Liver (tissue), 9 donors: Measurements from ENCODE around the gene ASIC2. TPM values are rescaled to one million over a fixed set of nuclear protein-coding genes. Genes with fewer than 3 reads are reported as not detected.

Experiments
- DNase-seq: peaks from one replicate; pipeline ENCODE4 v3.0.0-alpha.2; 2017; ENCODE audit warnings: low spot score
- H3K27ac ChIP-seq, 2 donors: one replicate each; pipeline ENCODE4 v1.7.0; 2013; ENCODE audit warnings: inconsistent platforms in 2 of 2, low read length in 2 of 2, control low read depth in 1 of 2, low read depth in 1 of 2, mild to moderate bottlenecking in 1 of 2
- H3K27me3 ChIP-seq, 4 donors: one replicate each; pipeline versions ENCODE4 v1.6.1 to v1.7.0; 2013; ENCODE audit warnings: low read length in 3 of 4, inconsistent platforms in 1 of 4, mild to moderate bottlenecking in 1 of 4, moderate library complexity in 1 of 4; ENCODE audit not compliant: control insufficient read depth in 4 of 4, insufficient read depth in 4 of 4
- H3K36me3 ChIP-seq, 4 donors: one replicate each; pipeline versions ENCODE4 v1.6.1 to v1.7.0; 2013; ENCODE audit warnings: low read length in 3 of 4, mild to moderate bottlenecking in 3 of 4, low read depth in 1 of 4, moderate library complexity in 1 of 4; ENCODE audit not compliant: control insufficient read depth in 4 of 4, insufficient read depth in 3 of 4
- H3K4me1 ChIP-seq, 4 donors: one replicate each; pipeline versions ENCODE4 v1.6.1 to v1.7.0; 2013; ENCODE audit warnings: low read length in 3 of 4, mild to moderate bottlenecking in 3 of 4, moderate library complexity in 1 of 4; ENCODE audit not compliant: control insufficient read depth in 4 of 4, insufficient read depth in 4 of 4
- H3K4me3 ChIP-seq, 3 donors: one replicate each; pipeline versions ENCODE4 v1.6.1 to v1.7.0; 2013; ENCODE audit warnings: low read length in 3 of 3, control low read depth in 1 of 3, low read depth in 1 of 3, mild to moderate bottlenecking in 1 of 3
- H3K9ac ChIP-seq, 2 donors: one replicate each; pipeline ENCODE4 v1.7.0; 2013; ENCODE audit warnings: low read length in 2 of 2, mild to moderate bottlenecking in 2 of 2, moderate library complexity in 2 of 2, control low read depth in 1 of 2, low read depth in 1 of 2
- H3K9me3 ChIP-seq, 4 donors: one replicate each; pipeline versions ENCODE4 v1.6.1 to v1.7.0; 2013; ENCODE audit warnings: low read length in 3 of 4; ENCODE audit not compliant: control insufficient read depth in 4 of 4
- EGR1 ChIP-seq, 2 donors: IDR thresholded peaks; 2 replicates each; pipeline ENCODE4 v1.6.1; 2016 to 2018; ENCODE audit warnings: antibody characterized with exemption in 2 of 2, low read depth in 2 of 2
- FOXA1 ChIP-seq: IDR thresholded peaks from 2 replicates; pipeline ENCODE4 v1.6.1; 2016; ENCODE audit warnings: antibody characterized with exemption
- FOXA2 ChIP-seq: IDR thresholded peaks from 2 replicates; pipeline ENCODE4 v1.6.1; 2016; ENCODE audit warnings: antibody characterized with exemption
- GABPA ChIP-seq, 2 donors: IDR thresholded peaks in 1 of 2; conservative IDR thresholded peaks in 1 of 2; 2 replicates each; pipeline ENCODE4 v1.6.1; 2016; ENCODE audit warnings: antibody characterized with exemption in 2 of 2, mild to moderate bottlenecking in 1 of 2, moderate library complexity in 1 of 2
- HNF4A ChIP-seq, 2 donors: conservative IDR thresholded peaks; 2 replicates each; pipeline ENCODE4 v1.6.1; 2016; ENCODE audit warnings: antibody characterized with exemption in 2 of 2, mild to moderate bottlenecking in 2 of 2
- HNF4G ChIP-seq: IDR thresholded peaks from 2 replicates; pipeline ENCODE4 v1.6.1; 2016; ENCODE audit warnings: antibody characterized with exemption
- JUND ChIP-seq, 2 donors: IDR thresholded peaks; 2 replicates each; pipeline ENCODE4 v1.6.1; 2016; ENCODE audit warnings: antibody characterized with exemption in 2 of 2
- NR2F2 ChIP-seq: IDR thresholded peaks from 2 replicates; pipeline ENCODE4 v1.6.1; 2016; ENCODE audit warnings: antibody characterized with exemption
- RAD21 ChIP-seq, 2 donors: IDR thresholded peaks; 2 replicates each; pipeline ENCODE4 v1.6.1; 2016; ENCODE audit warnings: antibody characterized with exemption in 2 of 2, mild to moderate bottlenecking in 2 of 2
- RXRA ChIP-seq, 2 donors: IDR thresholded peaks; 2 replicates each; pipeline ENCODE4 v1.6.1; 2017 to 2018; ENCODE audit warnings: antibody characterized with exemption in 2 of 2, mild to moderate bottlenecking in 1 of 2
- SP1 ChIP-seq: IDR thresholded peaks from 2 replicates; pipeline ENCODE4 v1.6.1; 2018; ENCODE audit warnings: antibody characterized with exemption, mild to moderate bottlenecking
- TAF1 ChIP-seq: conservative IDR thresholded peaks from 2 replicates; pipeline ENCODE4 v1.6.1; 2016; ENCODE audit warnings: antibody characterized with exemption, mild to moderate bottlenecking
- YY1 ChIP-seq: IDR thresholded peaks from 2 replicates; pipeline ENCODE4 v1.6.1; 2016; ENCODE audit warnings: antibody characterized with exemption, mild to moderate bottlenecking
- WGBS: extraction: QIAGEN DNeasy Blood & Tissue Kit; methylation state at CpG from one replicate; pipeline ENCODE4 v1.1.7; 2013; 5-methylcytosine and 5-hydroxymethylcytosine counted together
- polyA plus RNA-seq, 2 donors: library from polyadenylated mRNA; stranded (reverse) in 1 of 2; unstranded in 1 of 2; fragments of 200-250 nt in 1 of 2; fragments of >200 nt in 1 of 2; fragmentation: Nextera tagmentation in 1 of 2; extraction: Ambion mirVana in 1 of 2; gene quantifications; one replicate each; pipeline versions ENCODE4 v1.2.1 to v1.2.3, GENCODE V29; 2013 to 2015
- total RNA-seq, 2 donors: library from RNA; depleted of rRNA; stranded (reverse); fragments of >200 nt; gene quantifications; one replicate each; pipeline ENCODE4 v1.2.3, GENCODE V29; 2014
- TF ChIP-seq, protein P1 (sequence below): IDR thresholded peaks from 2 replicates; pipeline ENCODE4 v1.6.1; 2016; ENCODE audit warnings: antibody characterized with exemption, mild to moderate bottlenecking
- TF ChIP-seq, protein P2 (sequence below): IDR thresholded peaks from 2 replicates; pipeline ENCODE4 v1.6.1; 2016; ENCODE audit warnings: antibody characterized with exemption
- TF ChIP-seq, protein P3 (sequence below): IDR thresholded peaks from 2 replicates; pipeline ENCODE4 v1.6.1; 2016; ENCODE audit warnings: antibody characterized with exemption
- TF ChIP-seq, protein P4 (sequence below): IDR thresholded peaks from 2 replicates; pipeline ENCODE4 v1.6.1; 2016; ENCODE audit warnings: antibody characterized with exemption
- TF ChIP-seq, protein P5 (sequence below): fragments of 150-350 bp; IDR thresholded peaks from 2 replicates; pipeline ENCODE4 v1.5.1; 2017; ENCODE audit warnings: improper control_type of control experiment, low read depth, low read length; ENCODE audit not compliant: missing input control
- donor health status: healthy.
- donor health status: healthy.
- donor health status: healthy.
- donor health status: healthy.
- donor health status: healthy.

The ASIC2 gene
- total and polyA plus RNA-seq, 4 donors: under 0.01 TPM; not detected in 3

DNA sequence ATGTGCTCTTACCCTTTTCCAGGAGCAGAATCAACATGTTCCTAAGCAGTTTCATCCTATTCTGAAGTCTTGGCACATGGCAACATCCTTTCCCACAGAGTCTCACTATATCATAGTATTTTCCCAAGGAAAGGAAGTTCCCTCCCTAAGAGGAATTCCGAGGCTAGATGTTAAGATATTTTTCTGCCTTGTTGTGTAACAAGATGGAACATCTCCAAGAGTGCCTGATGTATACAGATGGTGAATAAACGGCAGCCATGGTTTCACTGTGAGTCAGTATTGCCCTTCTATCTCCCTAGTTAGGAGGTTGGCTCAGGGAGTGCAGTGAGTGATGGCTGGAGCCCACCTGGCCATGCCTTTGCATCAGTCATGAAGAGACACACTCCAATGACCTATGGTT lies 253.2 kb downstream of the ASIC2 start:
- Histone ChIP-seq H3K4me1 (no peaks in the 10 kb centered on the region), H3K9me3 (no peaks in the 10 kb centered on the region), H3K4me3 (no peak overlapping the region), H3K27me3 (peaks cover 0 to 4% (median 2%) of the 10 kb centered on the region in 4 donors), H3K36me3 (no peaks in the 10 kb centered on the region), H3K9ac (no peak overlapping the region), H3K27ac (no peak overlapping the region)
- DNase-seq: no peak
- 33% methylated on average over 2 of the region's 2 CpGs for WGBS
- TF ChIP-seq, protein P1, sequence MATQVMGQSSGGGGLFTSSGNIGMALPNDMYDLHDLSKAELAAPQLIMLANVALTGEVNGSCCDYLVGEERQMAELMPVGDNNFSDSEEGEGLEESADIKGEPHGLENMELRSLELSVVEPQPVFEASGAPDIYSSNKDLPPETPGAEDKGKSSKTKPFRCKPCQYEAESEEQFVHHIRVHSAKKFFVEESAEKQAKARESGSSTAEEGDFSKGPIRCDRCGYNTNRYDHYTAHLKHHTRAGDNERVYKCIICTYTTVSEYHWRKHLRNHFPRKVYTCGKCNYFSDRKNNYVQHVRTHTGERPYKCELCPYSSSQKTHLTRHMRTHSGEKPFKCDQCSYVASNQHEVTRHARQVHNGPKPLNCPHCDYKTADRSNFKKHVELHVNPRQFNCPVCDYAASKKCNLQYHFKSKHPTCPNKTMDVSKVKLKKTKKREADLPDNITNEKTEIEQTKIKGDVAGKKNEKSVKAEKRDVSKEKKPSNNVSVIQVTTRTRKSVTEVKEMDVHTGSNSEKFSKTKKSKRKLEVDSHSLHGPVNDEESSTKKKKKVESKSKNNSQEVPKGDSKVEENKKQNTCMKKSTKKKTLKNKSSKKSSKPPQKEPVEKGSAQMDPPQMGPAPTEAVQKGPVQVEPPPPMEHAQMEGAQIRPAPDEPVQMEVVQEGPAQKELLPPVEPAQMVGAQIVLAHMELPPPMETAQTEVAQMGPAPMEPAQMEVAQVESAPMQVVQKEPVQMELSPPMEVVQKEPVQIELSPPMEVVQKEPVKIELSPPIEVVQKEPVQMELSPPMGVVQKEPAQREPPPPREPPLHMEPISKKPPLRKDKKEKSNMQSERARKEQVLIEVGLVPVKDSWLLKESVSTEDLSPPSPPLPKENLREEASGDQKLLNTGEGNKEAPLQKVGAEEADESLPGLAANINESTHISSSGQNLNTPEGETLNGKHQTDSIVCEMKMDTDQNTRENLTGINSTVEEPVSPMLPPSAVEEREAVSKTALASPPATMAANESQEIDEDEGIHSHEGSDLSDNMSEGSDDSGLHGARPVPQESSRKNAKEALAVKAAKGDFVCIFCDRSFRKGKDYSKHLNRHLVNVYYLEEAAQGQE: no peak
- TF ChIP-seq YY1: no peak
- TF ChIP-seq NR2F2: no peak
- TF ChIP-seq SP1: no peak
- TF ChIP-seq, protein P2, sequence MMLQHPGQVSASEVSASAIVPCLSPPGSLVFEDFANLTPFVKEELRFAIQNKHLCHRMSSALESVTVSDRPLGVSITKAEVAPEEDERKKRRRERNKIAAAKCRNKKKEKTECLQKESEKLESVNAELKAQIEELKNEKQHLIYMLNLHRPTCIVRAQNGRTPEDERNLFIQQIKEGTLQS: no peak
- TF ChIP-seq HNF4G: no peak
- no peak for TF ChIP-seq FOXA2
- TF ChIP-seq RAD21 (IDR thresholded peaks at IDR 0.05): no peak
- TF ChIP-seq RXRA (IDR thresholded peaks at IDR 0.05): no peak
- no peak for TF ChIP-seq HNF4A (conservative IDR thresholded peaks at IDR 0.05)
- no peak for TF ChIP-seq GABPA (IDR thresholded peaks at IDR 0.05 in 1 of 2, conservative IDR thresholded peaks at IDR 0.05 in 1 of 2)
- TF ChIP-seq JUND (IDR thresholded peaks at IDR 0.05): no peak
- TF ChIP-seq, protein P3, sequence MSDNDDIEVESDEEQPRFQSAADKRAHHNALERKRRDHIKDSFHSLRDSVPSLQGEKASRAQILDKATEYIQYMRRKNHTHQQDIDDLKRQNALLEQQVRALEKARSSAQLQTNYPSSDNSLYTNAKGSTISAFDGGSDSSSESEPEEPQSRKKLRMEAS: no peak
- no peak for TF ChIP-seq FOXA1
- TF ChIP-seq, protein P4, sequence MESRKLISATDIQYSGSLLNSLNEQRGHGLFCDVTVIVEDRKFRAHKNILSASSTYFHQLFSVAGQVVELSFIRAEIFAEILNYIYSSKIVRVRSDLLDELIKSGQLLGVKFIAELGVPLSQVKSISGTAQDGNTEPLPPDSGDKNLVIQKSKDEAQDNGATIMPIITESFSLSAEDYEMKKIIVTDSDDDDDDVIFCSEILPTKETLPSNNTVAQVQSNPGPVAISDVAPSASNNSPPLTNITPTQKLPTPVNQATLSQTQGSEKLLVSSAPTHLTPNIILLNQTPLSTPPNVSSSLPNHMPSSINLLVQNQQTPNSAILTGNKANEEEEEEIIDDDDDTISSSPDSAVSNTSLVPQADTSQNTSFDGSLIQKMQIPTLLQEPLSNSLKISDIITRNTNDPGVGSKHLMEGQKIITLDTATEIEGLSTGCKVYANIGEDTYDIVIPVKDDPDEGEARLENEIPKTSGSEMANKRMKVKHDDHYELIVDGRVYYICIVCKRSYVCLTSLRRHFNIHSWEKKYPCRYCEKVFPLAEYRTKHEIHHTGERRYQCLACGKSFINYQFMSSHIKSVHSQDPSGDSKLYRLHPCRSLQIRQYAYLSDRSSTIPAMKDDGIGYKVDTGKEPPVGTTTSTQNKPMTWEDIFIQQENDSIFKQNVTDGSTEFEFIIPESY: no peak
- no peak for TF ChIP-seq TAF1
- TF ChIP-seq EGR1 (IDR thresholded peaks at IDR 0.05; ENCODE audit: low read depth in 2 of 2): no peak
- TF ChIP-seq, protein P5, sequence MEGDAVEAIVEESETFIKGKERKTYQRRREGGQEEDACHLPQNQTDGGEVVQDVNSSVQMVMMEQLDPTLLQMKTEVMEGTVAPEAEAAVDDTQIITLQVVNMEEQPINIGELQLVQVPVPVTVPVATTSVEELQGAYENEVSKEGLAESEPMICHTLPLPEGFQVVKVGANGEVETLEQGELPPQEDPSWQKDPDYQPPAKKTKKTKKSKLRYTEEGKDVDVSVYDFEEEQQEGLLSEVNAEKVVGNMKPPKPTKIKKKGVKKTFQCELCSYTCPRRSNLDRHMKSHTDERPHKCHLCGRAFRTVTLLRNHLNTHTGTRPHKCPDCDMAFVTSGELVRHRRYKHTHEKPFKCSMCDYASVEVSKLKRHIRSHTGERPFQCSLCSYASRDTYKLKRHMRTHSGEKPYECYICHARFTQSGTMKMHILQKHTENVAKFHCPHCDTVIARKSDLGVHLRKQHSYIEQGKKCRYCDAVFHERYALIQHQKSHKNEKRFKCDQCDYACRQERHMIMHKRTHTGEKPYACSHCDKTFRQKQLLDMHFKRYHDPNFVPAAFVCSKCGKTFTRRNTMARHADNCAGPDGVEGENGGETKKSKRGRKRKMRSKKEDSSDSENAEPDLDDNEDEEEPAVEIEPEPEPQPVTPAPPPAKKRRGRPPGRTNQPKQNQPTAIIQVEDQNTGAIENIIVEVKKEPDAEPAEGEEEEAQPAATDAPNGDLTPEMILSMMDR: no peak
